Body of pancreas (tissue), 4 donors: ENCODE results near the gene BMPER. TPM values are rescaled to one million over a fixed set of nuclear protein-coding genes. Genes with fewer than 3 reads are reported as not detected.

Experiments used
- ATAC-seq: fragments of 150-250 bp; one replicate; pipeline ENCODE4 v1.9.1; 2016
- DNase-seq, 4 donors: peaks; one replicate each; pipeline ENCODE4 v3.0.0-alpha.2; 2019
- H3K27ac ChIP-seq, 4 donors: fragments of 200-600 bp; sonication (generic); 1 replicate in 3 of 4; 2 replicates in 1 of 4; pipeline versions ENCODE4 v1.5.1 to v1.6.1; 2016 to 2019; ENCODE audit warnings: mild to moderate bottlenecking in 1 of 4, mixed read lengths in 1 of 4, moderate library complexity in 1 of 4
- H3K27me3 ChIP-seq, 2 donors: fragments of 200-600 bp; sonication (generic); one replicate each; pipeline ENCODE4 v1.6.0; 2016; ENCODE audit warnings: mild to moderate bottlenecking in 1 of 2
- H3K36me3 ChIP-seq, 2 donors: fragments of 200-600 bp; sonication (generic); replicated peaks in 1 of 2; 2 replicates each; pipeline ENCODE4 v1.5.1; 2016; ENCODE audit warnings: low read depth in 2 of 2; ENCODE audit not compliant: insufficient read depth in 1 of 2
- H3K4me1 ChIP-seq: fragments of 200-600 bp; sonication (generic); one replicate; pipeline ENCODE4 v1.6.0; 2016
- H3K4me3 ChIP-seq, 2 donors: fragments of 200-600 bp; sonication (generic); 1 replicate in 1 of 2; 2 replicates in 1 of 2; pipeline ENCODE4 v1.5.1; 2016 to 2019
- H3K9me3 ChIP-seq, 3 donors: fragments of 200-600 bp; sonication (generic); 1 replicate in 2 of 3; 2 replicates in 1 of 3; pipeline ENCODE4 v1.5.1; 2016
- CTCF ChIP-seq, 7 experiments: fragments of 450-650 bp in 4 of 7; fragments of 200-600 bp in 3 of 7; sonication (generic) in 3 of 7; IDR thresholded peaks; one replicate each; pipeline ENCODE4 v1.5.1; 2016 to 2019; ENCODE audit warnings: antibody characterized with exemption in 7 of 7
- POLR2A ChIP-seq, 3 donors: fragments of 450-650 bp; IDR thresholded peaks; one replicate each; pipeline ENCODE4 v1.6.1; 2016; ENCODE audit warnings: antibody characterized with exemption in 3 of 3, mild to moderate bottlenecking in 2 of 3
- WGBS, 2 donors: methylation state at CpG; one replicate each; pipeline ENCODE4 v1.1.5; 2017; 5-methylcytosine and 5-hydroxymethylcytosine counted together
- intact Hi-C: fragments of 100-400 bp; cut with DNase I; formaldehyde crosslinking; loops from one replicate; pipeline ENCODE4 v1.15.1; 2023
- total RNA-seq, 2 donors: library from RNA; depleted of rRNA; stranded (reverse); fragments of >200 nt; gene quantifications; one replicate each; pipeline ENCODE4 v1.1.0, GENCODE V29; 2016

BMPER gene
- total RNA-seq, 2 donors from 2014 or later = 0.33 to 0.78 TPM

- ATAC-seq (no peak), DNase-seq (no peak)
- H3K36me3 ChIP-seq = no peaks in the 10 kb centered on the region
- H3K4me3 ChIP-seq = no peak overlapping the region
- WGBS, 2 donors = 60 to 63% methylated on average over 4 to 5 of the region's 5 CpGs
- intact Hi-C loops = no loop called here
- no peak overlapping the region for H3K27ac ChIP-seq
- H3K4me1 ChIP-seq = no peaks in the 10 kb centered on the region
- H3K9me3 ChIP-seq = no peaks in the 10 kb centered on the region
- no peaks in the 10 kb centered on the region for H3K27me3 ChIP-seq
- TF ChIP-seq CTCF (IDR thresholded peaks at IDR 0.05) (no peak), POLR2A (IDR thresholded peaks at IDR 0.05) (no peak)
These were observed 68.1 kb downstream of the BMPER start for GRCh38 chr7:33973231-33974015.

GRCh38 chr7:33979300-33979806 lies 74.0 kb downstream of the BMPER start:
- Histone ChIP-seq H3K36me3 (no peaks in the 10 kb centered on the region), H3K4me1 (no peaks in the 10 kb centered on the region), H3K4me3 (no peak overlapping the region), H3K27me3 (no peaks in the 10 kb centered on the region), H3K27ac (no peak overlapping the region), H3K9me3 (no peaks in the 10 kb centered on the region)
- no peak for ATAC-seq
- WGBS, 2 donors = 49 to 57% methylated on average over 6 of the region's 6 CpGs
- DNase-seq = no peak
- intact Hi-C loops = no loop called here
- TF ChIP-seq POLR2A (IDR thresholded peaks at IDR 0.05) (no peak), CTCF (IDR thresholded peaks at IDR 0.05) (no peak)

- DNase-seq (no peak), ATAC-seq (no peak)
- no peaks in the 10 kb centered on the region for H3K36me3 ChIP-seq
- H3K27ac ChIP-seq = no peak overlapping the region
- no peaks in the 10 kb centered on the region for H3K9me3 ChIP-seq
- no peaks in the 10 kb centered on the region for H3K27me3 ChIP-seq
- H3K4me1 ChIP-seq = no peaks in the 10 kb centered on the region
- intact Hi-C loops = no loop called here
- no peak overlapping the region for H3K4me3 ChIP-seq
- 56 to 61% methylated on average over 8 of the region's 8 CpGs for WGBS, 2 donors
- TF ChIP-seq POLR2A (IDR thresholded peaks at IDR 0.05) = no peak
These were observed 74.5 kb downstream of the BMPER start for GRCh38 chr7:33979807-33980355.

- no peak overlapping the region for H3K4me3 ChIP-seq
- H3K4me1 ChIP-seq = no peaks in the 10 kb centered on the region
- ATAC-seq = no peak
- TF ChIP-seq CTCF (IDR thresholded peaks at IDR 0.05) (no peak), POLR2A (IDR thresholded peaks at IDR 0.05) (no peak)
- no peak for DNase-seq
- no peaks in the 10 kb centered on the region for H3K27me3 ChIP-seq
- WGBS, 2 donors = 63 to 77% methylated on average over 3 of the region's 3 CpGs
- H3K27ac ChIP-seq = no peak overlapping the region
- no peaks in the 10 kb centered on the region for H3K36me3 ChIP-seq
- intact Hi-C loops = no loop called here
- H3K9me3 ChIP-seq = no peaks in the 10 kb centered on the region
These were observed 75.9 kb downstream of the BMPER start for GRCh38 chr7:33981226-33981625.

GRCh38 chr7:33981671-33982424 lies 76.5 kb downstream of the BMPER start:
- DNase-seq (no peak), ATAC-seq (no peak)
- H3K27me3 ChIP-seq = no peaks in the 10 kb centered on the region
- no peaks in the 10 kb centered on the region for H3K9me3 ChIP-seq
- 43 to 51% methylated on average over 5 of the region's 5 CpGs for WGBS, 2 donors
- TF ChIP-seq CTCF (IDR thresholded peaks at IDR 0.05) (no peak), POLR2A (IDR thresholded peaks at IDR 0.05) (no peak)
- intact Hi-C loops = no loop called here
- H3K4me3 ChIP-seq = no peak overlapping the region
- H3K27ac ChIP-seq = no peak overlapping the region
- no peaks in the 10 kb centered on the region for H3K4me1 ChIP-seq
- no peaks in the 10 kb centered on the region for H3K36me3 ChIP-seq
